Heart right ventricle (tissue), 16 donors: ENCODE data around the gene HPCAL1. TPM values are rescaled to one million over a fixed set of nuclear protein-coding genes. Genes with fewer than 3 reads are reported as not detected.
"Not testable (repeated sequence)": the region's sequence is repeated elsewhere in the genome, so short reads cannot be mapped to it uniquely, and the experiment has no call there.

Experiments
- ATAC-seq, 8 donors: fragments of 200-7000 bp; cut with Tn5 transposase; one replicate each; pipeline ENCODE4 v1.9.1; 2020; ENCODE audit warnings: mild to moderate bottlenecking in 8 of 8, moderate library complexity in 8 of 8, moderate number of reproducible peaks in 1 of 8
- DNase-seq, 2 donors: peaks; one replicate each; pipeline ENCODE4 v3.0.0-alpha.2; 2020
- H3K27ac ChIP-seq, 10 donors: fragments of 200-600 bp; sonication (generic) in 2 of 10; one replicate each; pipeline versions ENCODE4 v1.5.0 to v1.8.0; 2020 to 2022; ENCODE audit warnings: mild to moderate bottlenecking in 3 of 10
- H3K27me3 ChIP-seq, 7 donors: fragments of 200-600 bp; one replicate each; pipeline ENCODE4 v1.8.0; 2021 to 2022; ENCODE audit warnings: mild to moderate bottlenecking in 2 of 7
- H3K36me3 ChIP-seq, 9 donors: fragments of 200-600 bp; sonication (generic) in 1 of 9; one replicate each; pipeline versions ENCODE4 v1.5.0 to v1.8.0; 2020 to 2022; ENCODE audit warnings: mild to moderate bottlenecking in 2 of 9
- H3K4me1 ChIP-seq, 9 donors: fragments of 200-600 bp; sonication (generic) in 1 of 9; one replicate each; pipeline versions ENCODE4 v1.5.0 to v1.8.0; 2020 to 2022; ENCODE audit warnings: mild to moderate bottlenecking in 4 of 9
- H3K4me3 ChIP-seq, 10 donors: fragments of 200-600 bp; sonication (generic) in 2 of 10; one replicate each; pipeline versions ENCODE4 v1.5.0 to v1.8.0; 2020 to 2022; ENCODE audit warnings: mild to moderate bottlenecking in 7 of 10, moderate library complexity in 2 of 10
- H3K9me3 ChIP-seq, 11 donors: fragments of 200-600 bp in 10 of 11; sonication (generic) in 2 of 11; one replicate each; pipeline versions ENCODE4 v1.5.0 to v1.8.0; 2013 to 2022; ENCODE audit warnings: mild to moderate bottlenecking in 2 of 11, control low read depth in 1 of 11, moderate library complexity in 1 of 11
- WGBS, 2 donors: extraction: QIAGEN DNeasy Blood & Tissue Kit; methylation state at CpG; one replicate each; pipeline ENCODE4 v1.1.7; 2013; ENCODE audit warnings: inconsistent platforms in 1 of 2; 5-methylcytosine and 5-hydroxymethylcytosine counted together
- intact Hi-C, 10 donors: fragments of 100-400 bp; cut with DNase I; formaldehyde crosslinking; loops; one replicate each; pipeline versions ENCODE4 v1.11.1 to v1.14.2; 2022
- polyA plus RNA-seq, 2 donors: library from polyadenylated mRNA; stranded (reverse); fragments of 200-250 nt; gene quantifications; one replicate each; pipeline ENCODE4 v1.2.3, GENCODE V29; 2013
- total RNA-seq, 10 donors: library from RNA; stranded (reverse); fragmentation: NEBNext Ultra II Directional in 3 of 10; extraction: Animal tissue kit (Norgen Biotek cat#: 25700) in 3 of 10; gene quantifications; one replicate each; pipeline versions ENCODE4 v1.2.1 to v1.2.4, GENCODE V29; 2021 to 2023
- TF ChIP-seq, protein P1 (sequence below), 9 donors: fragments of 200-600 bp; sonication (generic) in 2 of 9; IDR thresholded peaks; one replicate each; pipeline versions ENCODE4 v1.5.0 to v1.8.0; 2021 to 2022; ENCODE audit warnings: antibody characterized with exemption in 9 of 9, mild to moderate bottlenecking in 5 of 9, moderate library complexity in 1 of 9
- donor health status: Arrhythmogenic right ventricular cardiomyopathy.
- donor health status: ischemic (EF 13 %, LVEDD 7.1; RV severe dilation, severe dysfunction).
- donor health status: healthy with polysubstance abuse.
- donor health status: DM: no; HTN: yes; CAD: no.
- donor health status: DM: no; HTN: no; CAD: no.
- donor health status: ischemic (EF 25% LVEDD 6.9; RV normal size, moderate dysfunction).
- donor health status: ischemic (EF 25% LVEDD 5.7; RV mildly dilated, moderate dysfunction).
- donor health status: healthy.
- donor health status: DM: yes; HTN: yes; CAD: no.
- donor health status: Ischemic cardiomyopathy.
- donor health status: ischemic (EF 35%, LVEDD 5.7; RV mildly dilated, moderate dysfunction).
- donor health status: nonischemic (EF 11% LVEDD 7.7; RV severe dilation, severe dysfunction).
- donor health status: DM: yes; HTN: yes; CAD: no.
- donor health status: PGD.
- donor health status: ischemic (EF 29% LVEDD 5.4; RV normal size, mild dysfunction).
- donor health status: nonischemic (EF 23%, LVEDD 6.1; RV moderate dilation, normal function).

Gene HPCAL1
- total and polyA plus RNA-seq, 12 donors = 15.8 to 49.2 (median 27.5) TPM

DNA sequence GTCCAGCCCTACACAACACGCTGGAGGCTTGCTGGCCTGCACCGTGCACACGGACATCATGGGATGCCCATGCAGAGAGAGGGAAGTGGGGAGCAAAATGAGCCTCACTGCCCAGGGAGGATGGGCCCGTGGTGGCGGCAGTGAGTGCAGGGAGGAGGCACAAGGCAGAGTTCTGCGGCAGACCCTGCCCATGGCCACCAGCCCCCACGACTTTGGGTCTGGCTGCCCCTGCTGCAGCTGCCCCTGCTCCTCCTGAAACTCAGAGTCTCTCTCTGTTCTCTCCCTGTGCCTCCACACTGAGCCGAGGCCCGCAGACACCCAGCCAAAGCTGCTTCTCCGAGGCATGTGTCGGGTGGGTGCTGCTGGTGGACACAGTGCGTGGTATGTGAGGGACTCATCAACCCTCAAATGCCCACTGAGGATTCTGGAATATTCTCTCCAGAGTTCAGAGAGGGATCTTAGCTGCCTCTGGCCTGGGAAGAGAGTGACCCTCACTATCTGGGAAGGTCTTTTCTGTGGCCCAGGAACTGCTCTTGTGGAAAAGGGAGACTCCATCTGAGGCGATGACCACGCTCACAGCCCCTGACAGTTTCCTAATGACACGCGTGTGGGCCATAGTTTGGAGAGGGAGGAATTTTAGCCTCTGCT, 45.1 kb upstream of the HPCAL1 start:
- WGBS, 2 donors = 86 to 90% methylated on average over 16 of the region's 16 CpGs

GRCh38 chr2:10258326-10258725, 44.4 kb upstream of the HPCAL1 start:
- no peak for ATAC-seq

More for the DNA sequence above, 45.1 kb upstream of the HPCAL1 start:
- Histone ChIP-seq H3K4me3 (no peak overlapping the region), H3K9me3 (no peaks in the 10 kb centered on the region), H3K27ac (no peak overlapping the region), H3K4me1 (no peaks in the 10 kb centered on the region), H3K27me3 (no peaks in the 10 kb centered on the region), H3K36me3 (no peaks in the 10 kb centered on the region)
- intact Hi-C loops = no loop called here
- ATAC-seq (no peak), DNase-seq (no peak)
- TF ChIP-seq, protein P1, sequence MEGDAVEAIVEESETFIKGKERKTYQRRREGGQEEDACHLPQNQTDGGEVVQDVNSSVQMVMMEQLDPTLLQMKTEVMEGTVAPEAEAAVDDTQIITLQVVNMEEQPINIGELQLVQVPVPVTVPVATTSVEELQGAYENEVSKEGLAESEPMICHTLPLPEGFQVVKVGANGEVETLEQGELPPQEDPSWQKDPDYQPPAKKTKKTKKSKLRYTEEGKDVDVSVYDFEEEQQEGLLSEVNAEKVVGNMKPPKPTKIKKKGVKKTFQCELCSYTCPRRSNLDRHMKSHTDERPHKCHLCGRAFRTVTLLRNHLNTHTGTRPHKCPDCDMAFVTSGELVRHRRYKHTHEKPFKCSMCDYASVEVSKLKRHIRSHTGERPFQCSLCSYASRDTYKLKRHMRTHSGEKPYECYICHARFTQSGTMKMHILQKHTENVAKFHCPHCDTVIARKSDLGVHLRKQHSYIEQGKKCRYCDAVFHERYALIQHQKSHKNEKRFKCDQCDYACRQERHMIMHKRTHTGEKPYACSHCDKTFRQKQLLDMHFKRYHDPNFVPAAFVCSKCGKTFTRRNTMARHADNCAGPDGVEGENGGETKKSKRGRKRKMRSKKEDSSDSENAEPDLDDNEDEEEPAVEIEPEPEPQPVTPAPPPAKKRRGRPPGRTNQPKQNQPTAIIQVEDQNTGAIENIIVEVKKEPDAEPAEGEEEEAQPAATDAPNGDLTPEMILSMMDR (IDR thresholded peaks at IDR 0.05) = no peak

DNA sequence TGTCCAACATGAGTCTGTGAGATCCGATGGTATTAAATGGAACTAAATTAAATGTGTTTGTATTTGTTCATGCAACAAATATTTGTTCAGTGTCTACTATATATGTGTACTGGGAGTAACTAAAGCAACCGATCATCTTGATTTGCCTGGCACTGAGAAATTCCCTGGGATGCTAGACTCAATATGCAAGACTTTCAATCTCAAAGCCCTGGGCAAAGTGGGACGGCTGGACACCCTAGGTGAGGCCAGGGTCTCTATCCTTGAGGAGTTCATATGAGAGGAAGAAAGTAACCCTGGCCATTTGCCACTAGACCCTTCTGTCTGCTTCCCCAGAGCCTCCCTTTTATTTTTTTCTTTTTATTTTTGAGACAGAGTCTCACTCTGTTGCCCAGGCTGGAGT, 44.0 kb upstream of the HPCAL1 start:
- Histone ChIP-seq H3K36me3 (no peaks in the 10 kb centered on the region), H3K4me1 (no peaks in the 10 kb centered on the region), H3K27me3 (no peaks in the 10 kb centered on the region), H3K27ac (no peak overlapping the region), H3K4me3 (no peak overlapping the region), H3K9me3 (no peaks in the 10 kb centered on the region)
- no peak for DNase-seq
- ATAC-seq = no peak
- intact Hi-C loops = no loop called here
- TF ChIP-seq, protein P1 (IDR thresholded peaks at IDR 0.05) = no peak
- WGBS, 2 donors = 72 to 87% methylated on average over 3 of the region's 3 CpGs

More at GRCh38 chr2:10258326-10258725, 44.4 kb upstream of the HPCAL1 start:
- H3K9me3 ChIP-seq = no peaks in the 10 kb centered on the region
- no peak for DNase-seq
- 81 to 87% methylated on average over 5 of the region's 5 CpGs for WGBS, 2 donors
- TF ChIP-seq, protein P1 (IDR thresholded peaks at IDR 0.05) = no peak
- H3K27me3 ChIP-seq = no peaks in the 10 kb centered on the region
- H3K4me3 ChIP-seq = no peak overlapping the region
- intact Hi-C loops = no loop called here
- H3K4me1 ChIP-seq = no peaks in the 10 kb centered on the region
- H3K27ac ChIP-seq = no peak overlapping the region
- H3K36me3 ChIP-seq = no peaks in the 10 kb centered on the region

DNA sequence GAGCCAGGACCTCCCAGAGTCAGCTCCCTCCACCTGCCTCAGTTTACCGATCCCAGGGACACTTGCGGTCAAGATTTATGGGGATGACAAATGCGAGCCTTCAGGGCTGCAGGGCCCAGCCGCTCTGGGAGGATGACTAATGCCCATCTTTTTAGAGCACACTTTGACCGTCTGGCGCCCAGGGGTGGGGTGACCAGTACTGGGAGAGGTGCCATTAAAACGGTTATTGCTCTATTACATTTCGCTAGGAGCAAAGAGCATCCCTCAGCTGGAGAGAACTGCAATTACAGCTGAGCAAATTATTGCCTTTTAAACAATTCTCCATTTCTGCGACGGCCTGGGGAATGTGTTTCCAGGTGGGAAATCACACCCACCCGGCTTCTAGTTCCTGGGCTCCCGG, 42.6 kb upstream of the HPCAL1 start:
- WGBS, 2 donors = 81 to 86% methylated on average over 12 of the region's 12 CpGs
- Histone ChIP-seq H3K36me3 (no peaks in the 10 kb centered on the region), H3K27ac (no peak overlapping the region), H3K4me1 (no peaks in the 10 kb centered on the region), H3K27me3 (no peaks in the 10 kb centered on the region), H3K4me3 (no peak overlapping the region), H3K9me3 (no peaks in the 10 kb centered on the region)
- intact Hi-C loops = loop anchor here in 1 of 10 donors (10.0 kb wide), 1 partner anchor 155 kb away; no protein-coding TSS in a partner anchor
- DNase-seq = no peak
- ATAC-seq = no peak
- TF ChIP-seq, protein P1 (IDR thresholded peaks at IDR 0.05) = no peak

DNA sequence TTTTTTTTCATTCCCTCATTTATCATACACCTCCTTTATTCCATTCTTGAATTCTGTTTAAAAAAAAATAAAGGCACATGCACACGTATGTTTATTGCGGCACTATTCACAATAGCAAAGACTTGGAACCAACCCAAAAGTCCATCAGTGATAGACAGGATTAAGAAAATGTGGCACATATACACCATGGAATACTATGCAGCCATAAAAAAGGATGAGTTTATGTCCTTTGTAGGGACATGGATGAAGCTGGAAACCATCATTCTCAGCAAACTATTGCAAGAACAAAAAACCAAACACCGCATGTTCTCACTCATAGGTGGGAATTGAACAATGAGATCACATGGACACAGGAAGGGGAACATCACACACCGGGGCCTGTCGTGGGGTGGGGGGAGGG, 39.2 kb upstream of the HPCAL1 start:
- H3K27me3 ChIP-seq, ATAC-seq, H3K9me3 ChIP-seq, H3K36me3 ChIP-seq, H3K4me1 ChIP-seq, DNase-seq, H3K27ac ChIP-seq, H3K4me3 ChIP-seq: not testable (repeated sequence)
- intact Hi-C loops = loop anchor here in 1 of 10 donors (10.0 kb wide), 1 partner anchor 151 kb away; no protein-coding TSS in a partner anchor
- WGBS, 2 donors = 92 to 94% methylated on average over 2 of the region's 5 CpGs
